ENCODE results near the gene PRDM4. TPM values are rescaled to one million over a fixed set of nuclear protein-coding genes. Genes with fewer than 3 reads are reported as not detected.
A peak's percentile ranks its signal among the peaks of the same experiment; 100 is the strongest.

Gene PRDM4
- total and polyA plus RNA-seq, 2 of the 13 experiments (the other 11 are each of a cell fraction or from before 2014, with no cell fraction given), result 9.9 to 15.3 TPM

DNA sequence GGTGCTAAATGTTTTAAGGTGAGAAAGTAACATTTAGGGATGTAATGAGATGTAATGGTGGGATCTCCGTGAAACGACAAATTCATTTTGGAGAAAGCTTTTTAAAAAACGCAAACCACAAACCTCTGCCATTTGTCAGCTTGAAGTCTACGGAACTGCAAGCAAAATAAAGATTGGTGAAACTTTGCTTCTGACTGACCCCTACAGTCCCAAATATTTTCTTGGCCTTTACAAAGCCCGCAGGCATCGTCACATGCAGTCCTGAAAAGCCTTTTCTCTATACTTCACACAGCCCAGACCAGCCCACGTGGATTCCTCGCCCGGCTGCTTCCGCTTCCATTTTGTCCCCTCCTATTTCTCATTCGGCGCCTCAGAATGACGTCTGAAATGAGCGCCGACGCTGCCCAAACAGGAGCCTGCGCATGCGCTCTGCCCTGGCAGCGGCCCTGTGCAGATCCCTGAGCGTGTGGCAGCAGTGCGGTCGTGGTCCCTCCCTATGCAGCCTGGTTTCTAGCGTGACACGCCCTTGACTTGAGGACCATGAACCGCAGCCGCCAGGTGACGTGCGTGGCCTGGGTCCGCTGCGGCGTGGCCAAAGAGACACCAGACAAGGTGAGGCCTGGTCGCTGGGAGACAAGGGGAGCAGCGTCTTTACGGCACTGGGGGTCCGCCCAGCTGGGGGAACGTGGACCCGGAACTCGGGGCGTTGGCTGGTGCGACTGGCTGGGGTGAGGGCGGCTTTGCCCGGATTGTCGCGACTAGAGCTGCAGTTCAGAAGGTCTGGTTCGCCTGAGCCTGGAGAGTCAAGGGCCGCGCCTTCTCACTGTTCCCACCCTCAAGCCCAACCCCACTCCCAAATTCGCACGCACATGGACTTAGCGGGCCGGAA is 75.3 kb downstream of the PRDM4 start, which contains the start of gene PWP1 (continued):
- TF ChIP-seq, protein P1, sequence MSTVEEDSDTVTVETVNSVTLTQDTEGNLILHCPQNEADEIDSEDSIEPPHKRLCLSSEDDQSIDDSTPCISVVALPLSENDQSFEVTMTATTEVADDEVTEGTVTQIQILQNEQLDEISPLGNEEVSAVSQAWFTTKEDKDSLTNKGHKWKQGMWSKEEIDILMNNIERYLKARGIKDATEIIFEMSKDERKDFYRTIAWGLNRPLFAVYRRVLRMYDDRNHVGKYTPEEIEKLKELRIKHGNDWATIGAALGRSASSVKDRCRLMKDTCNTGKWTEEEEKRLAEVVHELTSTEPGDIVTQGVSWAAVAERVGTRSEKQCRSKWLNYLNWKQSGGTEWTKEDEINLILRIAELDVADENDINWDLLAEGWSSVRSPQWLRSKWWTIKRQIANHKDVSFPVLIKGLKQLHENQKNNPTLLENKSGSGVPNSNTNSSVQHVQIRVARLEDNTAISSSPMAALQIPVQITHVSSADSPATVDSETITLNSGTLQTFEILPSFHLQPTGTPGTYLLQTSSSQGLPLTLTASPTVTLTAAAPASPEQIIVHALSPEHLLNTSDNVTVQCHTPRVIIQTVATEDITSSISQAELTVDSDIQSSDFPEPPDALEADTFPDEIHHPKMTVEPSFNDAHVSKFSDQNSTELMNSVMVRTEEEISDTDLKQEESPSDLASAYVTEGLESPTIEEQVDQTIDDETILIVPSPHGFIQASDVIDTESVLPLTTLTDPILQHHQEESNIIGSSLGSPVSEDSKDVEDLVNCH (CRISPR knock-in tag; IDR thresholded peaks at IDR 0.05), result no peak
- TF ChIP-seq FOXC1 (CRISPR knock-in tag; IDR thresholded peaks at IDR 0.05; ENCODE audit: borderline replicate concordance), result peak; percentile 85
- TF ChIP-seq SALL2 (CRISPR knock-in tag; IDR thresholded peaks at IDR 0.05), result peak; percentile 39; the same call in 1 of the 2 replicates
- TF ChIP-seq ZNF382 (CRISPR knock-in tag; IDR thresholded peaks at IDR 0.05; ENCODE audit: borderline replicate concordance), result no peak
- TF ChIP-seq, protein P2, sequence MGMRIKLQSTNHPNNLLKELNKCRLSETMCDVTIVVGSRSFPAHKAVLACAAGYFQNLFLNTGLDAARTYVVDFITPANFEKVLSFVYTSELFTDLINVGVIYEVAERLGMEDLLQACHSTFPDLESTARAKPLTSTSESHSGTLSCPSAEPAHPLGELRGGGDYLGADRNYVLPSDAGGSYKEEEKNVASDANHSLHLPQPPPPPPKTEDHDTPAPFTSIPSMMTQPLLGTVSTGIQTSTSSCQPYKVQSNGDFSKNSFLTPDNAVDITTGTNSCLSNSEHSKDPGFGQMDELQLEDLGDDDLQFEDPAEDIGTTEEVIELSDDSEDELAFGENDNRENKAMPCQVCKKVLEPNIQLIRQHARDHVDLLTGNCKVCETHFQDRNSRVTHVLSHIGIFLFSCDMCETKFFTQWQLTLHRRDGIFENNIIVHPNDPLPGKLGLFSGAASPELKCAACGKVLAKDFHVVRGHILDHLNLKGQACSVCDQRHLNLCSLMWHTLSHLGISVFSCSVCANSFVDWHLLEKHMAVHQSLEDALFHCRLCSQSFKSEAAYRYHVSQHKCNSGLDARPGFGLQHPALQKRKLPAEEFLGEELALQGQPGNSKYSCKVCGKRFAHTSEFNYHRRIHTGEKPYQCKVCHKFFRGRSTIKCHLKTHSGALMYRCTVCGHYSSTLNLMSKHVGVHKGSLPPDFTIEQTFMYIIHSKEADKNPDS (CRISPR knock-in tag; IDR thresholded peaks at IDR 0.05), result no peak; the same call in 1 of the 2 replicates
- TF ChIP-seq NFIB (CRISPR knock-in tag; IDR thresholded peaks at IDR 0.05; ENCODE audit: borderline replicate concordance), result no peak
- TF ChIP-seq MEIS2 (CRISPR knock-in tag; IDR thresholded peaks at IDR 0.05), result peak; percentile 63; the same call in 1 of the 2 replicates
- TF ChIP-seq, protein P3, sequence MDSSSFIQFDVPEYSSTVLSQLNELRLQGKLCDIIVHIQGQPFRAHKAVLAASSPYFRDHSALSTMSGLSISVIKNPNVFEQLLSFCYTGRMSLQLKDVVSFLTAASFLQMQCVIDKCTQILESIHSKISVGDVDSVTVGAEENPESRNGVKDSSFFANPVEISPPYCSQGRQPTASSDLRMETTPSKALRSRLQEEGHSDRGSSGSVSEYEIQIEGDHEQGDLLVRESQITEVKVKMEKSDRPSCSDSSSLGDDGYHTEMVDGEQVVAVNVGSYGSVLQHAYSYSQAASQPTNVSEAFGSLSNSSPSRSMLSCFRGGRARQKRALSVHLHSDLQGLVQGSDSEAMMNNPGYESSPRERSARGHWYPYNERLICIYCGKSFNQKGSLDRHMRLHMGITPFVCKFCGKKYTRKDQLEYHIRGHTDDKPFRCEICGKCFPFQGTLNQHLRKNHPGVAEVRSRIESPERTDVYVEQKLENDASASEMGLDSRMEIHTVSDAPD (CRISPR knock-in tag; IDR thresholded peaks at IDR 0.05), result no peak
- TF ChIP-seq SP2 (CRISPR knock-in tag; IDR thresholded peaks at IDR 0.05), result peak; percentile 51
- TF ChIP-seq SRSF1 (optimal IDR thresholded peaks at IDR 0.05; ENCODE audit: low read depth, low read length), result no peak
- TF ChIP-seq CREB1 (IDR thresholded peaks at IDR 0.05), result peak; percentile 98
- TF ChIP-seq CREB1 (CRISPR knock-in tag; IDR thresholded peaks at IDR 0.05), result peak; percentile 100
- no peak for TF ChIP-seq HNRNPH1 (optimal IDR thresholded peaks at IDR 0.05; ENCODE audit: low read depth, low read length)
- TF ChIP-seq, protein P4, sequence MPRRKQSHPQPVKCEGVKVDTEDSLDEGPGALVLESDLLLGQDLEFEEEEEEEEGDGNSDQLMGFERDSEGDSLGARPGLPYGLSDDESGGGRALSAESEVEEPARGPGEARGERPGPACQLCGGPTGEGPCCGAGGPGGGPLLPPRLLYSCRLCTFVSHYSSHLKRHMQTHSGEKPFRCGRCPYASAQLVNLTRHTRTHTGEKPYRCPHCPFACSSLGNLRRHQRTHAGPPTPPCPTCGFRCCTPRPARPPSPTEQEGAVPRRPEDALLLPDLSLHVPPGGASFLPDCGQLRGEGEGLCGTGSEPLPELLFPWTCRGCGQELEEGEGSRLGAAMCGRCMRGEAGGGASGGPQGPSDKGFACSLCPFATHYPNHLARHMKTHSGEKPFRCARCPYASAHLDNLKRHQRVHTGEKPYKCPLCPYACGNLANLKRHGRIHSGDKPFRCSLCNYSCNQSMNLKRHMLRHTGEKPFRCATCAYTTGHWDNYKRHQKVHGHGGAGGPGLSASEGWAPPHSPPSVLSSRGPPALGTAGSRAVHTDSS (CRISPR knock-in tag; conservative IDR thresholded peaks at IDR 0.05), result no peak
- TF ChIP-seq ZNF777 (CRISPR knock-in tag; IDR thresholded peaks at IDR 0.05), result no peak; the same call in 1 of the 2 replicates
- TF ChIP-seq CCAR2 (optimal IDR thresholded peaks at IDR 0.05; ENCODE audit: low read depth, low read length), result no peak
- no peak for TF ChIP-seq PAWR (CRISPR knock-in tag; IDR thresholded peaks at IDR 0.05; ENCODE audit: borderline replicate concordance)
- TF ChIP-seq ZNF235 (CRISPR knock-in tag; IDR thresholded peaks at IDR 0.05; ENCODE audit: borderline replicate concordance), result peak; percentile 77; the same call in 1 of the 2 replicates
- TF ChIP-seq AHR (CRISPR knock-in tag; IDR thresholded peaks at IDR 0.05), result peak; percentile 97; the same call in 1 of the 2 replicates
- TF ChIP-seq EHMT2 (IDR thresholded peaks at IDR 0.05; ENCODE audit: borderline replicate concordance, low read depth, low read length), result no peak
- TF ChIP-seq NFKBIZ (CRISPR knock-in tag; IDR thresholded peaks at IDR 0.05), result peak; percentile 58
- 0 out of 2 replicates have a peak, but pooled peaks have one; percentile 55 for TF ChIP-seq ZNF432 (CRISPR knock-in tag; IDR thresholded peaks at IDR 0.05; ENCODE audit: borderline replicate concordance)
